Endodermal cell (in vitro differentiated cells): ENCODE data around the gene NOXA1. TPM values are rescaled to one million over a fixed set of nuclear protein-coding genes. Genes with fewer than 3 reads are reported as not detected.

Experiments
- DNase-seq: peaks from one replicate; pipeline ENCODE4 v3.0.0-alpha.2; 2017
- H3K27ac ChIP-seq: 2 replicates; pipeline ENCODE4 v1.5.1; 2013; ENCODE audit warnings: mild to moderate bottlenecking, low read depth, low read length, moderate library complexity
- H3K27me3 ChIP-seq: 2 replicates; pipeline ENCODE4 v1.6.1; 2013; ENCODE audit warnings: mild to moderate bottlenecking, low read length, moderate library complexity; ENCODE audit not compliant: insufficient read depth, control insufficient read depth, poor library complexity, severe bottlenecking
- H3K36me3 ChIP-seq: 2 replicates; pipeline ENCODE4 v1.7.0; 2013; ENCODE audit warnings: mild to moderate bottlenecking, low read length, moderate library complexity; ENCODE audit not compliant: control insufficient read depth, insufficient read depth
- H3K4me1 ChIP-seq: one replicate; pipeline ENCODE4 v1.7.0; 2013; ENCODE audit warnings: low read length; ENCODE audit not compliant: control insufficient read depth, insufficient read depth
- H3K4me3 ChIP-seq: 2 replicates; pipeline ENCODE4 v1.5.1; 2013; ENCODE audit warnings: mild to moderate bottlenecking, low read length, moderate library complexity
- H3K9ac ChIP-seq: 2 replicates; pipeline ENCODE4 v1.6.1; 2013; ENCODE audit warnings: mild to moderate bottlenecking, low read length, moderate library complexity; ENCODE audit not compliant: poor library complexity, severe bottlenecking; ENCODE audit errors: extremely low read depth
- H3K9me3 ChIP-seq: 2 replicates; pipeline ENCODE4 v1.6.1; 2013; ENCODE audit warnings: mild to moderate bottlenecking, low read length, moderate library complexity; ENCODE audit not compliant: control insufficient read depth
- H3K27ac Mint-ChIP-seq: 2 replicates; pipeline ENCODE4 v1.8.0; 2020; ENCODE audit warnings: mixed read lengths
- H3K27me3 Mint-ChIP-seq: 2 replicates; pipeline ENCODE4 v1.8.0; 2021; ENCODE audit warnings: mild to moderate bottlenecking, mixed read lengths; ENCODE audit not compliant: insufficient read depth
- H3K36me3 Mint-ChIP-seq: 2 replicates; pipeline ENCODE4 v1.8.0; 2020; ENCODE audit warnings: low read depth, mixed read lengths
- H3K4me1 Mint-ChIP-seq: 2 replicates; pipeline ENCODE4 v1.8.0; 2020; ENCODE audit warnings: mixed read lengths
- H3K4me3 Mint-ChIP-seq: 2 replicates; pipeline ENCODE4 v1.8.0; 2020; ENCODE audit warnings: mild to moderate bottlenecking, moderate library complexity, mixed read lengths
- H3K9me3 Mint-ChIP-seq: 2 replicates; pipeline ENCODE4 v1.8.0; 2020; ENCODE audit warnings: mild to moderate bottlenecking, mixed read lengths
- CTCF ChIP-seq: fragments of 200-600 bp; sonication (generic); conservative IDR thresholded peaks from 2 replicates; pipeline ENCODE4 v1.5.0; 2021; ENCODE audit warnings: antibody characterized with exemption, mild to moderate bottlenecking
- WGBS, 2 experiments: methylation state at CpG; one replicate each; pipeline versions ENCODE4 v1.1.5 to v1.1.7; 2013; ENCODE audit warnings: missing lambda C conversion rate in 2 of 2, mixed read lengths in 1 of 2; ENCODE audit not compliant: insufficient coverage in 1 of 2, insufficient read length in 1 of 2; 5-methylcytosine and 5-hydroxymethylcytosine counted together
- total RNA-seq, 2 donors: library from RNA; stranded (reverse); fragmentation: NEBNext Ultra II Directional in 1 of 2; extraction: Animal tissue kit (Norgen Biotek cat#: 25700) in 1 of 2; gene quantifications; 2 replicates in 1 of 2; 3 replicates in 1 of 2; pipeline ENCODE4 v1.2.1, GENCODE V29; 2021

The NOXA1 gene
- total RNA-seq, 2 donors from 2014 or later, result 5.0 to 5.9 TPM

- peaks cover 8% of the 10 kb centered on the region for H3K36me3 Mint-ChIP-seq
- no peak overlapping the region for H3K9ac ChIP-seq
- H3K4me1 Mint-ChIP-seq, result no peaks in the 10 kb centered on the region
Measured at GRCh38 chr9:137416563-137417151, 6.5 kb upstream of the NOXA1 start.

GRCh38 chr9:137417161-137418021, 5.8 kb upstream of the NOXA1 start:
- Mint-ChIP-seq H3K4me1 (peaks cover 4% of the 10 kb centered on the region), H3K36me3 (peaks cover 8% of the 10 kb centered on the region), H3K9me3 (no peaks in the 10 kb centered on the region), H3K4me3 (no peak overlapping the region), H3K27ac (no peak overlapping the region), H3K27me3 (no peaks in the 10 kb centered on the region)
- DNase-seq, result no peak
- TF ChIP-seq CTCF, result no peak
- Histone ChIP-seq H3K27me3 (no peaks in the 10 kb centered on the region), H3K27ac (no peak overlapping the region), H3K4me1 (no peaks in the 10 kb centered on the region), H3K9ac (no peak overlapping the region), H3K4me3 (no peak overlapping the region), H3K9me3 (no peaks in the 10 kb centered on the region), H3K36me3 (peaks cover 6% of the 10 kb centered on the region)
- WGBS, 2 experiments, result 97 to 98% methylated on average over 52 to 99 of the region's 99 CpGs

More at GRCh38 chr9:137416563-137417151, 6.5 kb upstream of the NOXA1 start:
- Mint-ChIP-seq H3K4me3 (no peak overlapping the region), H3K27ac (no peak overlapping the region), H3K27me3 (no peaks in the 10 kb centered on the region), H3K9me3 (no peaks in the 10 kb centered on the region)
- Histone ChIP-seq H3K9me3 (no peaks in the 10 kb centered on the region), H3K4me3 (no peak overlapping the region), H3K27ac (no peak overlapping the region), H3K36me3 (peaks cover 6% of the 10 kb centered on the region), H3K27me3 (no peaks in the 10 kb centered on the region), H3K4me1 (no peaks in the 10 kb centered on the region)
- WGBS, 2 experiments, result 96 to 97% methylated on average over 31 to 45 of the region's 45 CpGs
- TF ChIP-seq CTCF, result no peak
- DNase-seq, result no peak

GRCh38 chr9:137421838-137422603, 1.2 kb upstream of the NOXA1 start:
- Histone ChIP-seq H3K9me3 (no peaks in the 10 kb centered on the region), H3K4me1 (no peaks in the 10 kb centered on the region), H3K9ac (peak overlapping the region; percentile 69), H3K27me3 (no peaks in the 10 kb centered on the region), H3K4me3 (peak overlapping the region; percentile 98), H3K27ac (no peak overlapping the region), H3K36me3 (peaks cover 6% of the 10 kb centered on the region)
- Mint-ChIP-seq H3K9me3 (no peaks in the 10 kb centered on the region), H3K4me3 (peak overlapping the region; percentile 76), H3K36me3 (peaks cover 2% of the 10 kb centered on the region), H3K4me1 (peaks cover 4% of the 10 kb centered on the region), H3K27me3 (peaks cover 8% of the 10 kb centered on the region), H3K27ac (peak overlapping the region; percentile 72)
- WGBS, 2 experiments, result 9 to 16% methylated on average over 9 to 11 of the region's 11 CpGs
- TF ChIP-seq CTCF, result no peak
- DNase-seq, result no peak
